K562 (cell line): ENCODE results near the gene SLC26A2. TPM values are rescaled to one million over a fixed set of nuclear protein-coding genes. Genes with fewer than 3 reads are reported as not detected.
A peak's percentile ranks its signal among the peaks of the same experiment; 100 is the strongest.

Source experiments
- ATF7 ChIP-seq: fragments of 450-650 bp; IDR thresholded peaks from 2 replicates; pipeline ENCODE4 v1.7.1; 2014; ENCODE audit warnings: mild to moderate bottlenecking, moderate library complexity
- CBFB ChIP-seq: sonication (generic); formaldehyde crosslinking; IDR thresholded peaks from 2 replicates; pipeline ENCODE4 v1.4.0; 2020; ENCODE audit warnings: mild to moderate bottlenecking, missing genetic modification reagents
- E2F4 ChIP-seq: sonication (generic); formaldehyde crosslinking; IDR thresholded peaks from 2 replicates; pipeline ENCODE4 v1.8.0; 2022; ENCODE audit warnings: mild to moderate bottlenecking, low read depth, missing genetic modification reagents
- FOS ChIP-seq: IDR thresholded peaks from 3 replicates; pipeline ENCODE4 v1.6.1; 2011; ENCODE audit not compliant: insufficient read length; ENCODE audit errors: extremely low read depth
- ILF3 ChIP-seq: fragments of 450-650 bp; IDR thresholded peaks from 2 replicates; pipeline ENCODE4 v1.6.1; 2018; ENCODE audit warnings: antibody characterized with exemption, mild to moderate bottlenecking, moderate library complexity, borderline replicate concordance
- JUND ChIP-seq, 2 experiments: IDR thresholded peaks; 2 replicates in 1 of 2; 3 replicates in 1 of 2; pipeline ENCODE4 v1.6.1; 2011; ENCODE audit warnings: borderline replicate concordance in 2 of 2, low read depth in 2 of 2, low read length in 2 of 2, improper control_type of control experiment in 1 of 2, missing biosample characterization in 1 of 2, missing genetic modification characterization in 1 of 2, missing genetic modification reagents in 1 of 2
- NFE2 ChIP-seq: IDR thresholded peaks from 2 replicates; pipeline ENCODE4 v1.6.1; 2014; ENCODE audit warnings: antibody characterized with exemption, low read depth
- NR2F6 ChIP-seq: fragments of 450-650 bp; formaldehyde crosslinking; IDR thresholded peaks from 2 replicates; pipeline ENCODE4 v1.4.0; 2020; ENCODE audit warnings: mild to moderate bottlenecking
- POLR2AphosphoS2 ChIP-seq: IDR thresholded peaks from 2 replicates; pipeline ENCODE4 v1.6.1; 2012; ENCODE audit warnings: low read length, improper control_type of control experiment
- PPARD ChIP-seq: fragments of 250-450 bp; sonication (Bioruptor Pico); IDR thresholded peaks from 2 replicates; pipeline ENCODE4 v1.8.0; 2022; ENCODE audit warnings: inconsistent platforms, mild to moderate bottlenecking, moderate library complexity
- RAD51 ChIP-seq: fragments of 450-650 bp; IDR thresholded peaks from 2 replicates; pipeline ENCODE4 v1.7.1; 2016; ENCODE audit warnings: low read depth, mild to moderate bottlenecking, borderline replicate concordance
- RBM15 ChIP-seq: fragments of 200-400 bp; formaldehyde crosslinking; IDR thresholded peaks from 2 replicates; pipeline ENCODE4 v1.6.1; 2018; ENCODE audit warnings: mild to moderate bottlenecking, low read length, moderate library complexity; ENCODE audit not compliant: insufficient read depth
- RNF2 ChIP-seq: sonication (generic); IDR thresholded peaks from 2 replicates; pipeline ENCODE4 v1.6.1; 2016
- SOX6 ChIP-seq: fragments of 450-650 bp; IDR thresholded peaks from 2 replicates; pipeline ENCODE4 v1.6.1; 2014; ENCODE audit warnings: mild to moderate bottlenecking
- ZBTB11 ChIP-seq, 3 experiments: fragments of 200-800 bp in 1 of 3; fragments of 250-450 bp in 1 of 3; fragments of 450-650 bp in 1 of 3; sonication (Bioruptor Pico) in 1 of 3; sonication (Bioruptor generic) in 1 of 3; formaldehyde crosslinking in 1 of 3; IDR thresholded peaks; 2 replicates each; pipeline versions ENCODE4 v1.6.1 to v1.8.0; 2016 to 2022; ENCODE audit warnings: mild to moderate bottlenecking in 2 of 3, missing genetic modification characterization in 2 of 3, missing compliant biosample characterization in 1 of 3, moderate library complexity in 1 of 3
- ZBTB2 ChIP-seq: fragments of 450-650 bp; IDR thresholded peaks from 2 replicates; pipeline ENCODE4 v1.6.1; 2016; ENCODE audit warnings: antibody characterized with exemption
- ZBTB8A ChIP-seq: fragments of 450-650 bp; IDR thresholded peaks from 2 replicates; pipeline ENCODE4 v1.6.1; 2018; ENCODE audit warnings: mild to moderate bottlenecking, moderate library complexity; ENCODE audit not compliant: partially characterized antibody
- ZFPM2 ChIP-seq: fragments of 250-450 bp; sonication (Bioruptor Pico); IDR thresholded peaks from 2 replicates; pipeline ENCODE4 v1.5.1; 2022; ENCODE audit warnings: mild to moderate bottlenecking
- ZNF146 ChIP-seq: IDR thresholded peaks from one replicate; pipeline ENCODE4 v1.6.1; 2018; ENCODE audit warnings: missing compliant biosample characterization; ENCODE audit not compliant: unreplicated experiment
- ZNF740 ChIP-seq, 3 experiments: fragments of 200-800 bp in 1 of 3; sonication (Bioruptor generic) in 1 of 3; sonication (generic) in 1 of 3; formaldehyde crosslinking in 1 of 3; IDR thresholded peaks; 2 replicates each; pipeline versions ENCODE4 v1.6.1 to v1.8.0; 2016 to 2022; ENCODE audit warnings: mild to moderate bottlenecking in 2 of 3, missing compliant biosample characterization in 2 of 3, missing genetic modification characterization in 2 of 3, missing genetic modification reagents in 1 of 3
- polyA plus RNA-seq, 8 experiments: library from polyadenylated mRNA; depleted of rRNA in 4 of 8; stranded (reverse) in 5 of 8; unstranded in 3 of 8; fragments of >200 nt; fragmentation: Nextera tagmentation in 2 of 8; fragmentation: Illumina TruSeq in 1 of 8; extraction: Ambion mirVana in 2 of 8; extraction: Trizol in 1 of 8; gene quantifications; 2 replicates each; pipeline versions ENCODE4 v1.2.1 to v1.2.3, GENCODE V29; 2011 to 2014; ENCODE audit warnings: inconsistent platforms in 1 of 8, missing spikeins in 1 of 8
- total RNA-seq, 7 experiments: library from RNA; depleted of rRNA in 6 of 7; stranded (reverse); fragments of >200 nt in 6 of 7; fragmentation: Illumina TruSeq in 2 of 7; extraction: Trizol in 2 of 7; gene quantifications; 2 replicates each; pipeline versions ENCODE4 v1.2.1 to v1.2.3, GENCODE V29; 2011 to 2021; ENCODE audit warnings: low replicate concordance in 1 of 7

Gene SLC26A2
- total and polyA plus RNA-seq, 9 of the 15 experiments (the other 6 are each of a cell fraction or from before 2014, with no cell fraction given): 1.1 to 6.3 (median 3.6) TPM

GRCh38 chr5:149940077-149940574 lies 20.4 kb upstream of the SLC26A2 start (continued):
- TF ChIP-seq ZBTB11 (CRISPR knock-in tag; IDR thresholded peaks at IDR 0.05): 0 out of 6 replicates have a peak, but pooled peaks of 1 of the 3 experiments have one; percentile 15
- no peak for TF ChIP-seq POLR2AphosphoS2
- TF ChIP-seq PPARD (CRISPR knock-in tag): no peak
- no peak for TF ChIP-seq ZBTB8A
- TF ChIP-seq ZFPM2: no peak
- no peak for TF ChIP-seq RBM15
- no peak for TF ChIP-seq E2F4 (CRISPR knock-in tag)
- peak; percentile 91 for TF ChIP-seq JUND (IDR thresholded peaks at IDR 0.05; ENCODE audit: borderline replicate concordance, low read depth, low read length)
- TF ChIP-seq JUND (tag; IDR thresholded peaks at IDR 0.05; ENCODE audit: borderline replicate concordance, low read depth, low read length): peak; percentile 90; the same call in 1 of the 3 replicates
- no peak for TF ChIP-seq FOS
- TF ChIP-seq SOX6: peak; percentile 77
- TF ChIP-seq NFE2: no peak
- TF ChIP-seq NR2F6: no peak
- TF ChIP-seq ZBTB2: no peak
- TF ChIP-seq CBFB (CRISPR knock-in tag): no peak
- no peak for TF ChIP-seq ILF3
- TF ChIP-seq RAD51: peak; percentile 35; the same call in 1 of the 2 replicates
- no peak for TF ChIP-seq ZNF740 (CRISPR knock-in tag; IDR thresholded peaks at IDR 0.05)
- TF ChIP-seq ZNF740 (tag; IDR thresholded peaks at IDR 0.05): no peak
- peak; percentile 96 for TF ChIP-seq ATF7
- TF ChIP-seq ZNF146 (CRISPR knock-in tag): no peak
- peak; percentile 90 for TF ChIP-seq RNF2
